ENCODE data around the gene RAD51B. TPM values are rescaled to one million over a fixed set of nuclear protein-coding genes. Genes with fewer than 3 reads are reported as not detected.

The RAD51B gene
- total and polyA plus RNA-seq, 2 of the 13 experiments (the other 11 are each of a cell fraction or from before 2014, with no cell fraction given) = 7.0 to 9.5 TPM

DNA sequence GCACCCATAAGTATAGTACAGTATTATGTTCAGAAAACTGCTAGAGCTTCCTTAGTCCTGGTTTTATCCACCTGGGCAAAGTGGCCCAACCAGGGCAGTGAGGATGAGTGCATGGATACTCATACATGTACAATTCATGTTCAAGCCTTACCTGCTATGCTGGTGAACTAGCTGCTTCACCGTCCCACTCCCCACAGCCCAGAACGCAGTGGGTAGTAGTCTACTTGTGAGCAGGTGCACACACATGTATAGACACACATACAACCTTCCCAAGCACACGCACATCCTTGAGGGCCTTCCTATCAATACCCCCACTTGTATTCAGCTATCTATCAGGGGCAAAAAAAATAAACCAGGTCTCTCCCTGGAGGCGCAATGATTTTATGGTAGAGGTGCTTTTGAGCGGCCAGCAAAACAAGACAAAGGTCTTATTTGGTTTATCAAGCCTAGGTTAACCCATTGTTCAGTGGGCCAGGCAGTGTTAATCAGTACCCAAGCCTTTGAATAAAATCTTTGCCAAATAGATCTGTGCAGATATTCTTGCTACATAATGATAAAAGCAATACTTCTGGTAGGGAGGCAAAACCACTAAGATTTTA is 903.5 kb downstream of the RAD51B start (continued):
- TF ChIP-seq SALL1 (CRISPR knock-in tag; IDR thresholded peaks at IDR 0.05) (peak; percentile 19; the same call in 1 of the 2 replicates), ZNF713 (CRISPR knock-in tag; IDR thresholded peaks at IDR 0.05) (no peak), ARNT (IDR thresholded peaks at IDR 0.05) (no peak)

DNA sequence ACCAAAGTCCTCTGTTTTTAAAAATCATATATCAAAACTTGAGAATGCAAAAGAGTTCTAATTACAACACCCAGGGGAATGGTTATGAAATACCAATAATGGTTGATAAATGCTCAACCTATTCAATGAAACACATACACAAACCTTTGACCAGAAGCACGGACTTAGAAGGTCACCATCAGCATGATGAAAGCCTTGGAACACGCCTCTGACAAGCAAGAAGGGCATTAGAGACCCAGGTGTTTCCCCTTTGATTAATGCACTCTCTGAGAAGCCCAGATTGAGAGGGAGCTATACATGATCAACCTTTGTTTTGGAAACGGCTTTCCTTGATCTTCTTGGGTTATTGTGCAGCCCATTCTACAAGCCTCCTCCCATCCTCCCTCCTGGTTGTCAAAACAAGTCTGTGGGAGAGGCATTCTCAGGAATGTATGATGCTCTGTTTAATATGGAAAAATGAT is 904.3 kb downstream of the RAD51B start:
- BruUV-seq (replicated peaks) = no TSS peak
- FAIRE-seq (peak; percentile 68), DNase-seq (ENCODE audit: low spot score) (peak; percentile 83), ATAC-seq (peak; percentile 70)
- 6% methylated on average over 3 of the region's 3 CpGs for WGBS (ENCODE audit: low lambda C conversion rate)
- Histone ChIP-seq H3K4me1 (ENCODE audit: insufficient read depth, low read length) (peaks cover 64% of the 10 kb centered on the region), H3K9ac (ENCODE audit: insufficient read depth, low read depth, low read length) (no peak overlapping the region), H3K79me2 (ENCODE audit: insufficient read depth, low read length) (no peaks in the 10 kb centered on the region), H3K36me3 (replicated peaks in 1 of 2; ENCODE audit: control insufficient read depth in 1 of 2, insufficient read depth in 2 of 2, low read length in 2 of 2) (no peaks in the 10 kb centered on the region), H3K27me3 (ENCODE audit: control insufficient read depth in 1 of 2, insufficient read depth in 2 of 2, low read length in 2 of 2) (no peaks in the 10 kb centered on the region), H3K9me3 (ENCODE audit: low read length) (no peaks in the 10 kb centered on the region), H4K20me1 (ENCODE audit: insufficient read depth, low read length) (no peaks in the 10 kb centered on the region), H3K4me2 (ENCODE audit: low read depth, low read length) (peak overlapping the region; percentile 38), H3K4me3 (replicated peaks in 1 of 3; ENCODE audit: insufficient read depth in 1 of 3, low read depth in 2 of 3, low read length in 3 of 3) (peak overlapping the region in 1 of 3 experiments; percentile 12; a peak in 2 of 6 replicates), H3K27ac (ENCODE audit: extremely low read length, insufficient read depth, low read length) (peak overlapping the region; percentile 32), H2AFZ (ENCODE audit: low read length) (no peak overlapping the region)
- ChIA-PET CTCF (ENCODE audit: low intra/inter-chr PET ratio, low total read pairs) (no interaction called here), POLR2A (interaction anchor here (1.1 to 1.4 kb wide), 3 partner anchors 60 to 72 kb away, joined by 4 to 6 read pairs (median 5); partner anchors contain the start of gene ZFP36L1)
- in situ Hi-C loops (cut with HindIII; ENCODE audit: extremely low pct_ligation_motif_present, low pct_unique_long_range_greater_than_20kb) (no loop called here), intact Hi-C loops (cut with micrococcal nuclease; ENCODE audit: unreplicated experiment) (no loop called here)
- TF ChIP-seq FOXO1 (CRISPR knock-in tag; IDR thresholded peaks at IDR 0.05) = peak; percentile 21; the same call in 1 of the 2 replicates
- TF ChIP-seq FOSL2 (CRISPR knock-in tag; IDR thresholded peaks at IDR 0.05) = peak; percentile 28; the same call in 1 of the 2 replicates
- no peak for TF ChIP-seq RAD21 (CRISPR knock-in tag; IDR thresholded peaks at IDR 0.05)
- peak; percentile 57; the same call in 1 of the 2 replicates for TF ChIP-seq RARA (CRISPR knock-in tag; IDR thresholded peaks at IDR 0.05)
- peak; percentile 55; the same call in 1 of the 2 replicates for TF ChIP-seq NCOA2 (CRISPR knock-in tag; IDR thresholded peaks at IDR 0.05)
- peak; percentile 45 for TF ChIP-seq SP5 (CRISPR knock-in tag; IDR thresholded peaks at IDR 0.05; ENCODE audit: borderline replicate concordance, low read depth)
- TF ChIP-seq BHLHE40 (IDR thresholded peaks at IDR 0.05; ENCODE audit: low read length) = no peak
- TF ChIP-seq TCF7 (IDR thresholded peaks at IDR 0.05; ENCODE audit: low read depth) = peak; percentile 62
- no peak for TF ChIP-seq CHCHD3 (CRISPR knock-in tag; IDR thresholded peaks at IDR 0.05)
- TF ChIP-seq, protein P1, sequence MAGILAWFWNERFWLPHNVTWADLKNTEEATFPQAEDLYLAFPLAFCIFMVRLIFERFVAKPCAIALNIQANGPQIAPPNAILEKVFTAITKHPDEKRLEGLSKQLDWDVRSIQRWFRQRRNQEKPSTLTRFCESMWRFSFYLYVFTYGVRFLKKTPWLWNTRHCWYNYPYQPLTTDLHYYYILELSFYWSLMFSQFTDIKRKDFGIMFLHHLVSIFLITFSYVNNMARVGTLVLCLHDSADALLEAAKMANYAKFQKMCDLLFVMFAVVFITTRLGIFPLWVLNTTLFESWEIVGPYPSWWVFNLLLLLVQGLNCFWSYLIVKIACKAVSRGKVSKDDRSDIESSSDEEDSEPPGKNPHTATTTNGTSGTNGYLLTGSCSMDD (CRISPR knock-in tag; IDR thresholded peaks at IDR 0.05) = no peak
- TF ChIP-seq, protein P2, sequence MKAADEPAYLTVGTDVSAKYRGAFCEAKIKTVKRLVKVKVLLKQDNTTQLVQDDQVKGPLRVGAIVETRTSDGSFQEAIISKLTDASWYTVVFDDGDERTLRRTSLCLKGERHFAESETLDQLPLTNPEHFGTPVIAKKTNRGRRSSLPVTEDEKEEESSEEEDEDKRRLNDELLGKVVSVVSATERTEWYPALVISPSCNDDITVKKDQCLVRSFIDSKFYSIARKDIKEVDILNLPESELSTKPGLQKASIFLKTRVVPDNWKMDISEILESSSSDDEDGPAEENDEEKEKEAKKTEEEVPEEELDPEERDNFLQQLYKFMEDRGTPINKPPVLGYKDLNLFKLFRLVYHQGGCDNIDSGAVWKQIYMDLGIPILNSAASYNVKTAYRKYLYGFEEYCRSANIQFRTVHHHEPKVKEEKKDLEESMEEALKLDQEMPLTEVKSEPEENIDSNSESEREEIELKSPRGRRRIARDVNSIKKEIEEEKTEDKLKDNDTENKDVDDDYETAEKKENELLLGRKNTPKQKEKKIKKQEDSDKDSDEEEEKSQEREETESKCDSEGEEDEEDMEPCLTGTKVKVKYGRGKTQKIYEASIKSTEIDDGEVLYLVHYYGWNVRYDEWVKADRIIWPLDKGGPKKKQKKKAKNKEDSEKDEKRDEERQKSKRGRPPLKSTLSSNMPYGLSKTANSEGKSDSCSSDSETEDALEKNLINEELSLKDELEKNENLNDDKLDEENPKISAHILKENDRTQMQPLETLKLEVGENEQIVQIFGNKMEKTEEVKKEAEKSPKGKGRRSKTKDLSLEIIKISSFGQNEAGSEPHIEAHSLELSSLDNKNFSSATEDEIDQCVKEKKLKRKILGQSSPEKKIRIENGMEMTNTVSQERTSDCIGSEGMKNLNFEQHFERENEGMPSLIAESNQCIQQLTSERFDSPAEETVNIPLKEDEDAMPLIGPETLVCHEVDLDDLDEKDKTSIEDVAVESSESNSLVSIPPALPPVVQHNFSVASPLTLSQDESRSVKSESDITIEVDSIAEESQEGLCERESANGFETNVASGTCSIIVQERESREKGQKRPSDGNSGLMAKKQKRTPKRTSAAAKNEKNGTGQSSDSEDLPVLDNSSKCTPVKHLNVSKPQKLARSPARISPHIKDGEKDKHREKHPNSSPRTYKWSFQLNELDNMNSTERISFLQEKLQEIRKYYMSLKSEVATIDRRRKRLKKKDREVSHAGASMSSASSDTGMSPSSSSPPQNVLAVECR (CRISPR knock-in tag; IDR thresholded peaks at IDR 0.05; ENCODE audit: borderline replicate concordance) = 0 out of 2 replicates have a peak, but pooled peaks have one; percentile 20
- peak; percentile 46 for TF ChIP-seq TEAD3 (CRISPR knock-in tag; optimal IDR thresholded peaks at IDR 0.05; ENCODE audit: borderline replicate concordance)
- peak; percentile 41; the same call in 1 of the 2 replicates for TF ChIP-seq TCF7L2 (IDR thresholded peaks at IDR 0.05; ENCODE audit: low read depth, low read length)
- TF ChIP-seq GATAD2A (CRISPR knock-in tag; IDR thresholded peaks at IDR 0.05) = peak; percentile 79
- TF ChIP-seq CREM (IDR thresholded peaks at IDR 0.05) = peak; percentile 53; the same call in 1 of the 2 replicates
- TF ChIP-seq CREM (CRISPR knock-in tag; IDR thresholded peaks at IDR 0.05) = no peak
- no peak for TF ChIP-seq ZNF570 (CRISPR knock-in tag; IDR thresholded peaks at IDR 0.05; ENCODE audit: borderline replicate concordance)
- 0 out of 2 replicates have a peak, but pooled peaks have one; percentile 40 for TF ChIP-seq SSRP1 (CRISPR knock-in tag; IDR thresholded peaks at IDR 0.05)

Measured in HepG2 (cell line).